HCT116 (cell line): ENCODE results near the gene DOCK10. TPM values are rescaled to one million over a fixed set of nuclear protein-coding genes. Genes with fewer than 3 reads are reported as not detected.
A peak's percentile ranks its signal among the peaks of the same experiment; 100 is the strongest.

Experiments
- ATAC-seq: fragments of 200-7000 bp; cut with Tn5 transposase; 2 replicates; pipeline ENCODE4 v1.9.1; 2020; ENCODE audit warnings: mild to moderate bottlenecking, moderate library complexity
- BruUV-seq: library from RNA; stranded (reverse); fragments of 400-500 nt; replicated peaks from 2 replicates; lab custom pipeline; 2021; lab: Mats Ljungman, UMichigan
- CTCF ChIA-PET: fragments of 300-600 bp; sonication (Branson Sonifier 250); formaldehyde crosslinking; loops from one replicate; lab custom pipeline; 2021; ENCODE audit warnings: antibody characterized with exemption; lab: Charles Lee
- POLR2A ChIA-PET: fragments of 300-600, 350-600 bp; sonication (Branson Sonifier 250); formaldehyde crosslinking; loops from one replicate; lab custom pipeline; 2021; ENCODE audit warnings: antibody characterized with exemption; lab: Charles Lee
- RAD21 ChIA-PET, 2 experiments: fragments of 300-600 bp; sonication (Branson Sonifier 250); formaldehyde crosslinking; loops; one replicate each; lab custom pipeline; 2023; ENCODE audit warnings: low total read pairs in 2 of 2; ENCODE audit not compliant: uncharacterized antibody in 2 of 2, unreplicated experiment in 2 of 2, low non-redundant PET in 1 of 2; lab: Charles Lee
- DNase-seq: peaks from one replicate; pipeline ENCODE4 v3.0.0-alpha.2; 2010; ENCODE audit warnings: low read depth, low spot score
- H2AFZ ChIP-seq: fragments of 200-600 bp; shearing (Covaris generic), sonication (generic); 2 replicates; pipeline ENCODE4 v1.6.1; 2017; ENCODE audit warnings: low read depth, mixed run types, mixed read lengths, antibody characterized with exemption, low read length; ENCODE audit not compliant: poor library complexity, severe bottlenecking
- H3K27ac ChIP-seq: 2 replicates; pipeline ENCODE4 v1.5.1; 2012; ENCODE audit warnings: low read depth, low read length
- H3K27me3 ChIP-seq: fragments of 200-600 bp; sonication (generic); 2 replicates; pipeline ENCODE4 v1.6.1; 2016; ENCODE audit warnings: mixed run types, low read length, mixed read lengths; ENCODE audit not compliant: insufficient read depth
- H3K36me3 ChIP-seq, 2 experiments: fragments of 200-500 bp in 1 of 2; fragments of 200-600 bp in 1 of 2; sonication (Bioruptor generic) in 1 of 2; sonication (generic) in 1 of 2; 2 replicates each; pipeline versions ENCODE4 v1.5.1 to v1.6.1; 2014 to 2016; ENCODE audit warnings: low read length in 2 of 2, inconsistent platforms in 1 of 2, mixed read lengths in 1 of 2, mixed run types in 1 of 2; ENCODE audit not compliant: insufficient read depth in 2 of 2, control insufficient read depth in 1 of 2
- H3K4me1 ChIP-seq, 2 experiments: fragments of 200-600 bp in 1 of 2; sonication (generic) in 1 of 2; 2 replicates each; pipeline versions ENCODE4 v1.5.1 to v1.6.1; 2012 to 2017; ENCODE audit warnings: low read length in 2 of 2, inconsistent platforms in 1 of 2, mild to moderate bottlenecking in 1 of 2, mixed read lengths in 1 of 2, mixed run types in 1 of 2, moderate library complexity in 1 of 2; ENCODE audit not compliant: insufficient read depth in 2 of 2, control insufficient read depth in 1 of 2
- H3K4me2 ChIP-seq: fragments of 200-600 bp; sonication (generic); 2 replicates; pipeline ENCODE4 v1.6.1; 2017; ENCODE audit warnings: mixed run types, low read length, mixed read lengths
- H3K4me3 ChIP-seq, 2 experiments: fragments of 200-600 bp in 1 of 2; sonication (generic) in 1 of 2; replicated peaks in 1 of 2; 2 replicates each; pipeline ENCODE4 v1.5.1; 2011 to 2016; ENCODE audit warnings: low read length in 2 of 2, control low read depth in 1 of 2, low read depth in 1 of 2, mild to moderate bottlenecking in 1 of 2, mixed read lengths in 1 of 2, mixed run types in 1 of 2
- H3K79me2 ChIP-seq: fragments of 200-600 bp; sonication (generic); 2 replicates; pipeline ENCODE4 v1.6.1; 2017; ENCODE audit warnings: mild to moderate bottlenecking, mixed run types, low read length, moderate library complexity, mixed read lengths; ENCODE audit not compliant: insufficient read depth
- H3K9ac ChIP-seq: fragments of 200-600 bp; sonication (generic); 2 replicates; pipeline ENCODE4 v1.6.1; 2016; ENCODE audit warnings: low read length, mixed read lengths
- H3K9me2 ChIP-seq: fragments of 200-600 bp; sonication (generic), shearing (Covaris generic); 2 replicates; pipeline ENCODE4 v1.6.1; 2017; ENCODE audit warnings: mixed run types, mild to moderate bottlenecking, moderate library complexity; ENCODE audit not compliant: insufficient read depth
- H3K9me3 ChIP-seq, 2 experiments: fragments of 200-500 bp in 1 of 2; fragments of 200-600 bp in 1 of 2; sonication (Bioruptor generic) in 1 of 2; sonication (generic) in 1 of 2; 2 replicates each; pipeline ENCODE4 v1.6.1; 2014 to 2017; ENCODE audit warnings: low read length in 2 of 2, mixed read lengths in 2 of 2, inconsistent platforms in 1 of 2, low read depth in 1 of 2, mild to moderate bottlenecking in 1 of 2, mixed run types in 1 of 2, moderate library complexity in 1 of 2; ENCODE audit not compliant: control insufficient read depth in 1 of 2, insufficient read depth in 1 of 2
- H4K20me1 ChIP-seq: fragments of 200-600 bp; sonication (generic), shearing (Covaris generic); 2 replicates; pipeline ENCODE4 v1.6.1; 2017; ENCODE audit warnings: mixed run types, mild to moderate bottlenecking, moderate library complexity; ENCODE audit not compliant: insufficient read depth
- CBX3 ChIP-seq: IDR thresholded peaks from 2 replicates; pipeline ENCODE4 v1.6.1; 2012; ENCODE audit warnings: low read depth
- ELF1 ChIP-seq: IDR thresholded peaks from 2 replicates; pipeline ENCODE4 v1.6.1; 2012; ENCODE audit warnings: low read depth, borderline replicate concordance
- FOSL1 ChIP-seq: IDR thresholded peaks from 2 replicates; pipeline ENCODE4 v1.6.1; 2012; ENCODE audit warnings: low read depth
- JUND ChIP-seq: IDR thresholded peaks from 2 replicates; pipeline ENCODE4 v1.6.1; 2012
- SP1 ChIP-seq: IDR thresholded peaks from 2 replicates; pipeline ENCODE4 v1.6.1; 2012; ENCODE audit warnings: low read depth
- SRF ChIP-seq: IDR thresholded peaks from 2 replicates; pipeline ENCODE4 v1.6.1; 2012; ENCODE audit warnings: low read depth
- TCF7L2 ChIP-seq: IDR thresholded peaks from 2 replicates; pipeline ENCODE4 v1.7.0; 2011; ENCODE audit warnings: borderline replicate concordance, inconsistent platforms; ENCODE audit not compliant: insufficient read depth, insufficient read length; ENCODE audit errors: extremely low read depth
- YY1 ChIP-seq: IDR thresholded peaks from 2 replicates; pipeline ENCODE4 v1.6.1; 2011; ENCODE audit warnings: low read length, low read depth, moderate library complexity, mild to moderate bottlenecking; ENCODE audit not compliant: insufficient replicate concordance; ENCODE audit errors: extremely low read depth
- intact Hi-C: fragments of 100-400 bp; cut with micrococcal nuclease; formaldehyde crosslinking; loops from 2 replicates; pipeline ENCODE4 v1.10.0; 2022
- total RNA-seq: library from RNA; stranded (reverse); gene quantifications from one replicate; pipeline ENCODE4 v1.2.1, GENCODE V29; 2021; ENCODE audit not compliant: unreplicated experiment
- TF ChIP-seq, protein P1 (sequence below): IDR thresholded peaks from 2 replicates; pipeline ENCODE4 v1.6.1; 2012; ENCODE audit warnings: low read depth
- TF ChIP-seq, protein P2 (sequence below): IDR thresholded peaks from 2 replicates; pipeline ENCODE4 v1.6.1; 2011; ENCODE audit warnings: mild to moderate bottlenecking, low read length, moderate library complexity; ENCODE audit not compliant: insufficient replicate concordance; ENCODE audit errors: extremely low read depth

DOCK10 gene
- total RNA-seq, 1 experiment from 2014 or later, result 0.54 TPM

DNA sequence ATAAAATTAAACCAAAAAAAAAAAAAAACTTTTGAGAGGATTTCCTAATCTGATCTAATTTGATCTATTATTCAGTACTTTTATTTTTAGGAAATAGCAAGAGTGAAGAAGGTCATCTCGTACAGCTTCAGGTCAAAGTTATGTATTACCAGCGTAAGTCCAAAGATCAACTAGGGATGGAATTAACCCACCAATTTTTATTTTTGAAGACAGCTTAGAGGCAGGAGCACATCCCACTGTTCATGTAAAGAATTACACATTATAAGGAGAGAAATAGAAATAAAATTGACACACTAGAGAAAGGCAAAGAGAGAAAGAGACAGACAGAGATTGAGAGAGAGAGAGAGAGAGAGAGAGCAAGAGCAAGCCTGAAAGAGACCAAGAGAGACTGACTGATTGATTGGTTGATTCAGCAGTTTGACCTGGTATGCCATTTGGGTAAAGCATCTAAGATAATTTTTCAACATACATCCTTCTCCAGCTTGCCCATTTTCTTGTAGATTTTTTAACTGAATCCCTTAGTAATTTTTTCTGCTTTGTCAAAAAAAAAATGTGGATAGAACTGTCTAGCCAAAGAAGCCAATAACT lies 25.1 kb downstream of the DOCK10 start (continued):
- TF ChIP-seq YY1, result no peak
- TF ChIP-seq, protein P1, sequence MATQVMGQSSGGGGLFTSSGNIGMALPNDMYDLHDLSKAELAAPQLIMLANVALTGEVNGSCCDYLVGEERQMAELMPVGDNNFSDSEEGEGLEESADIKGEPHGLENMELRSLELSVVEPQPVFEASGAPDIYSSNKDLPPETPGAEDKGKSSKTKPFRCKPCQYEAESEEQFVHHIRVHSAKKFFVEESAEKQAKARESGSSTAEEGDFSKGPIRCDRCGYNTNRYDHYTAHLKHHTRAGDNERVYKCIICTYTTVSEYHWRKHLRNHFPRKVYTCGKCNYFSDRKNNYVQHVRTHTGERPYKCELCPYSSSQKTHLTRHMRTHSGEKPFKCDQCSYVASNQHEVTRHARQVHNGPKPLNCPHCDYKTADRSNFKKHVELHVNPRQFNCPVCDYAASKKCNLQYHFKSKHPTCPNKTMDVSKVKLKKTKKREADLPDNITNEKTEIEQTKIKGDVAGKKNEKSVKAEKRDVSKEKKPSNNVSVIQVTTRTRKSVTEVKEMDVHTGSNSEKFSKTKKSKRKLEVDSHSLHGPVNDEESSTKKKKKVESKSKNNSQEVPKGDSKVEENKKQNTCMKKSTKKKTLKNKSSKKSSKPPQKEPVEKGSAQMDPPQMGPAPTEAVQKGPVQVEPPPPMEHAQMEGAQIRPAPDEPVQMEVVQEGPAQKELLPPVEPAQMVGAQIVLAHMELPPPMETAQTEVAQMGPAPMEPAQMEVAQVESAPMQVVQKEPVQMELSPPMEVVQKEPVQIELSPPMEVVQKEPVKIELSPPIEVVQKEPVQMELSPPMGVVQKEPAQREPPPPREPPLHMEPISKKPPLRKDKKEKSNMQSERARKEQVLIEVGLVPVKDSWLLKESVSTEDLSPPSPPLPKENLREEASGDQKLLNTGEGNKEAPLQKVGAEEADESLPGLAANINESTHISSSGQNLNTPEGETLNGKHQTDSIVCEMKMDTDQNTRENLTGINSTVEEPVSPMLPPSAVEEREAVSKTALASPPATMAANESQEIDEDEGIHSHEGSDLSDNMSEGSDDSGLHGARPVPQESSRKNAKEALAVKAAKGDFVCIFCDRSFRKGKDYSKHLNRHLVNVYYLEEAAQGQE, result no peak
- TF ChIP-seq, all 23 proteins: peak for 0

DNA sequence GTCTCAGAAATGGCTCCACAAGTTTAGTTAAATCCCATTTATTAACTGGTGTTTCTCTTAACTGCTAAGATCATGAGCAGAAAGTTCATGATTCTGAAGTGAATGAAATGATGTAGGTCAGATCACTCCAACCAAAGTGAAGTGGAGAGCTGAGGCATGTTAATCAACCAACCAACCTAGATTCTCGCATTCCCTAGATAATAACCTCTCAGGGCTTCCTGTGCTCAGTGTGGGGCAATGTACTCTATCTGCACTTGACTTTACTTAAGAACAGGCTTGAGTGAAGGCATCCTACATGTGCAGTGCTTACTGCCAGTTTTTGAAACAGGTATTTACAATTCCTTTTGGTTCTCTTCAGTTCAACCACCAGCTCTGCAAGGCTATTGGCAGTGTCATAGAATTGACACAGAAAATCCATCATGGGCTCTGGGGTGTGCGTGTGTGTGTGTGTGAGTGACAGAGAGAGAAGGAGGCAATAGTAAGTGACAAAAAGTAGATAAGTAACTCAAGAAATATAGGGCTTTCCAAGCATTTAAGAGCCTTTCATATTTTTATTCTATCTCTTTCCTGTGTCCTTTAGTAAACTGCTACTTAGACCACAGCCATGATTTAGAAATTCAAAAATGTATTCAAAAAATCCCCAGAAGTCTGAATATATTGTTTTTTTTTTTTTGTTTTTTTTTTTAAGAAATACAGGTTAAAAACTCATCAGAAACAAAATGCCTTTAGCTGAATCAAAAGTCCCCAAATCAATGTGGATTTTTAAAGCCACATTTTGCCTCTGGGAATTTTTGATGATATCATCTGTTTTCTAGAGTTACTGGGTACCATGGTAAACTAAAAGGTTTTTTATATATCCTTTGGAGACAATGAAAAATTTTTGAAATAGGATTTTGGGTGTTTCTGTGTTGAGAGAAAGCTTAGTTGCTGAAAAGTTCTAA lies 28.6 kb downstream of the DOCK10 start:
- Histone ChIP-seq H4K20me1 (no peaks in the 10 kb centered on the region), H3K36me3 (no peaks in the 10 kb centered on the region), H3K4me3 (no peak overlapping the region), H3K27ac (no peak overlapping the region), H2AFZ (peak overlapping the region; percentile 39), H3K27me3 (no peaks in the 10 kb centered on the region), H3K4me2 (no peak overlapping the region), H3K79me2 (no peaks in the 10 kb centered on the region), H3K4me1 (peaks cover 0 to 13% of the 10 kb centered on the region in 2 experiments; a peak in 2 of 4 replicates)
- intact Hi-C loops, result no loop called here
- POLR2A ChIA-PET, result no interaction called here
- CTCF ChIA-PET, result interaction anchor here (1.1 kb wide), 1 partner anchor 11 kb away, joined by 3 read pairs; no protein-coding TSS in a partner anchor
- no peak for TF ChIP-seq CBX3
- TF ChIP-seq FOSL1, result no peak
- no peak for TF ChIP-seq SP1
- TF ChIP-seq, protein P2, sequence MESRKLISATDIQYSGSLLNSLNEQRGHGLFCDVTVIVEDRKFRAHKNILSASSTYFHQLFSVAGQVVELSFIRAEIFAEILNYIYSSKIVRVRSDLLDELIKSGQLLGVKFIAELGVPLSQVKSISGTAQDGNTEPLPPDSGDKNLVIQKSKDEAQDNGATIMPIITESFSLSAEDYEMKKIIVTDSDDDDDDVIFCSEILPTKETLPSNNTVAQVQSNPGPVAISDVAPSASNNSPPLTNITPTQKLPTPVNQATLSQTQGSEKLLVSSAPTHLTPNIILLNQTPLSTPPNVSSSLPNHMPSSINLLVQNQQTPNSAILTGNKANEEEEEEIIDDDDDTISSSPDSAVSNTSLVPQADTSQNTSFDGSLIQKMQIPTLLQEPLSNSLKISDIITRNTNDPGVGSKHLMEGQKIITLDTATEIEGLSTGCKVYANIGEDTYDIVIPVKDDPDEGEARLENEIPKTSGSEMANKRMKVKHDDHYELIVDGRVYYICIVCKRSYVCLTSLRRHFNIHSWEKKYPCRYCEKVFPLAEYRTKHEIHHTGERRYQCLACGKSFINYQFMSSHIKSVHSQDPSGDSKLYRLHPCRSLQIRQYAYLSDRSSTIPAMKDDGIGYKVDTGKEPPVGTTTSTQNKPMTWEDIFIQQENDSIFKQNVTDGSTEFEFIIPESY, result no peak
- TF ChIP-seq SRF, result no peak
- TF ChIP-seq, protein P1, result no peak
- no peak for TF ChIP-seq JUND
- no peak for TF ChIP-seq ELF1
- no peak for TF ChIP-seq TCF7L2
- TF ChIP-seq YY1, result no peak
- TF ChIP-seq, all 23 proteins: peak for 0
- RAD21 ChIA-PET, result no interaction called here
- ATAC-seq (no peak), DNase-seq (no peak)
- BruUV-seq, result no TSS peak
- Histone ChIP-seq H3K9ac (no peak overlapping the region), H3K9me2 (no peaks in the 10 kb centered on the region), H3K9me3 (no peaks in the 10 kb centered on the region)
